Measurements from ENCODE around the gene ZNF532.

DNA sequence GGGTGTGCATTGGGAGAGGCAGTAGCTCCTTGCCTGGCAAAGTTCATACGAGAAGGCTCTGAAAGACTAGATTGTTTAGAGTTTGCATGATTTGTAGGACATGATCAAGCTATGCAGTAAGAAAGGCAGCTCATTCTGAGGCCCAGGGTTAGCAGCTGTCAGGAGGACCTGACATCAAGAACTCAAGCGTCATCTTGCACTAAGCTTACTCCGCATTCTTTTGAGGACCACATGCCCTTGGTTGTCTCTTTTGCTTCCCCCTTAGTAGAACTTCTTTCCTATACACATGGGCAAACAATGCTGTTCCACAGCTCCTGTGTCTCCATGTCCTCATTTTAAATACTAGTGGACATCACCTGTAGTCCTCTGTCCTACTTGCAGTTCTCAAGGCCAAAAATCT lies 14.0 kb downstream of the ZNF532 start:
- TF ChIP-seq, protein P1, sequence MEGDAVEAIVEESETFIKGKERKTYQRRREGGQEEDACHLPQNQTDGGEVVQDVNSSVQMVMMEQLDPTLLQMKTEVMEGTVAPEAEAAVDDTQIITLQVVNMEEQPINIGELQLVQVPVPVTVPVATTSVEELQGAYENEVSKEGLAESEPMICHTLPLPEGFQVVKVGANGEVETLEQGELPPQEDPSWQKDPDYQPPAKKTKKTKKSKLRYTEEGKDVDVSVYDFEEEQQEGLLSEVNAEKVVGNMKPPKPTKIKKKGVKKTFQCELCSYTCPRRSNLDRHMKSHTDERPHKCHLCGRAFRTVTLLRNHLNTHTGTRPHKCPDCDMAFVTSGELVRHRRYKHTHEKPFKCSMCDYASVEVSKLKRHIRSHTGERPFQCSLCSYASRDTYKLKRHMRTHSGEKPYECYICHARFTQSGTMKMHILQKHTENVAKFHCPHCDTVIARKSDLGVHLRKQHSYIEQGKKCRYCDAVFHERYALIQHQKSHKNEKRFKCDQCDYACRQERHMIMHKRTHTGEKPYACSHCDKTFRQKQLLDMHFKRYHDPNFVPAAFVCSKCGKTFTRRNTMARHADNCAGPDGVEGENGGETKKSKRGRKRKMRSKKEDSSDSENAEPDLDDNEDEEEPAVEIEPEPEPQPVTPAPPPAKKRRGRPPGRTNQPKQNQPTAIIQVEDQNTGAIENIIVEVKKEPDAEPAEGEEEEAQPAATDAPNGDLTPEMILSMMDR (IDR thresholded peaks at IDR 0.05) = no peak
- TF ChIP-seq EP300 (IDR thresholded peaks at IDR 0.05) = no peak
- TF ChIP-seq POLR2A (IDR thresholded peaks at IDR 0.05) = no peak
- no peak for TF ChIP-seq POLR2AphosphoS5 (IDR thresholded peaks at IDR 0.05)

Measured in upper lobe of left lung (tissue), 4 donors.